ENCODE measurements around the gene BTBD18. TPM values are rescaled to one million over a fixed set of nuclear protein-coding genes. Genes with fewer than 3 reads are reported as not detected.

The BTBD18 gene
- total and polyA plus RNA-seq, 10 of the 15 experiments (the other 5 are each of a cell fraction or from before 2014, with no cell fraction given): 0.05 to 0.58 (median 0.19) TPM; not detected in 6

- Histone ChIP-seq H3K27ac (ENCODE audit: control insufficient read depth, insufficient read depth) (no peak overlapping the region), H3K4me3 (no peak overlapping the region), H2AFZ (ENCODE audit: control insufficient read depth, low read depth, low read length) (no peak overlapping the region), H3K9me3 (replicated peaks; ENCODE audit: control insufficient read depth, insufficient read depth, low read length) (no peaks in the 10 kb centered on the region), H4K20me1 (ENCODE audit: control insufficient read depth, insufficient read depth) (no peaks in the 10 kb centered on the region), H3K9ac (ENCODE audit: control insufficient read depth, insufficient read depth, low read length) (no peak overlapping the region), H3K36me3 (ENCODE audit: control insufficient read depth in 2 of 2, insufficient read depth in 2 of 2, low read length in 1 of 2) (0 out of 4 replicates have a peak, but pooled peaks cover 0 to 6% of the 10 kb centered on the region in 2 experiments), H3K4me2 (ENCODE audit: control insufficient read depth, insufficient read depth) (no peak overlapping the region), H3K27me3 (replicated peaks in 1 of 2; ENCODE audit: control insufficient read depth in 2 of 2, insufficient read depth in 2 of 2, low read length in 1 of 2) (no peaks in the 10 kb centered on the region), H3K79me2 (ENCODE audit: control insufficient read depth, insufficient read depth, low read length) (peaks cover 82% of the 10 kb centered on the region), H3K4me1 (ENCODE audit: control insufficient read depth, insufficient read depth, low read length) (peaks cover 8% of the 10 kb centered on the region)
- intact Hi-C loops (cut with micrococcal nuclease; ENCODE audit: unreplicated experiment): no loop called here
- TF ChIP-seq MAX (IDR thresholded peaks at IDR 0.05; ENCODE audit: low read depth, low read length) (no peak), ZNF274 (IDR thresholded peaks at IDR 0.05; ENCODE audit: insufficient read depth, insufficient read length) (no peak), ZNF207 (IDR thresholded peaks at IDR 0.05; ENCODE audit: borderline replicate concordance) (no peak), LARP7 (IDR thresholded peaks at IDR 0.05) (no peak), RELA (IDR thresholded peaks at IDR 0.05; ENCODE audit: borderline replicate concordance, partially characterized antibody) (no peak), BMI1 (IDR thresholded peaks at IDR 0.05; ENCODE audit: borderline replicate concordance) (no peak), CHD2 (IDR thresholded peaks at IDR 0.05; ENCODE audit: borderline replicate concordance, low read depth, low read length) (no peak), SMAD1 (IDR thresholded peaks at IDR 0.05; ENCODE audit: low read depth, partially characterized antibody) (no peak), RAD21 (IDR thresholded peaks at IDR 0.05; ENCODE audit: insufficient read depth, low read depth, low read length) (no peak), SREBF1 (IDR thresholded peaks at IDR 0.05; ENCODE audit: low read length) (no peak), KAT2A (conservative IDR thresholded peaks at IDR 0.05; ENCODE audit: control insufficient read depth, low read depth, low read length) (no peak), RBBP5 (conservative IDR thresholded peaks at IDR 0.05) (no peak), PML (IDR thresholded peaks at IDR 0.05; ENCODE audit: low read length) (no peak), FOS (IDR thresholded peaks at IDR 0.05; ENCODE audit: borderline replicate concordance, extremely low read depth, insufficient read length) (no peak), RB1 (IDR thresholded peaks at IDR 0.05; ENCODE audit: borderline replicate concordance) (no peak)
- TF ChIP-seq, protein P1, sequence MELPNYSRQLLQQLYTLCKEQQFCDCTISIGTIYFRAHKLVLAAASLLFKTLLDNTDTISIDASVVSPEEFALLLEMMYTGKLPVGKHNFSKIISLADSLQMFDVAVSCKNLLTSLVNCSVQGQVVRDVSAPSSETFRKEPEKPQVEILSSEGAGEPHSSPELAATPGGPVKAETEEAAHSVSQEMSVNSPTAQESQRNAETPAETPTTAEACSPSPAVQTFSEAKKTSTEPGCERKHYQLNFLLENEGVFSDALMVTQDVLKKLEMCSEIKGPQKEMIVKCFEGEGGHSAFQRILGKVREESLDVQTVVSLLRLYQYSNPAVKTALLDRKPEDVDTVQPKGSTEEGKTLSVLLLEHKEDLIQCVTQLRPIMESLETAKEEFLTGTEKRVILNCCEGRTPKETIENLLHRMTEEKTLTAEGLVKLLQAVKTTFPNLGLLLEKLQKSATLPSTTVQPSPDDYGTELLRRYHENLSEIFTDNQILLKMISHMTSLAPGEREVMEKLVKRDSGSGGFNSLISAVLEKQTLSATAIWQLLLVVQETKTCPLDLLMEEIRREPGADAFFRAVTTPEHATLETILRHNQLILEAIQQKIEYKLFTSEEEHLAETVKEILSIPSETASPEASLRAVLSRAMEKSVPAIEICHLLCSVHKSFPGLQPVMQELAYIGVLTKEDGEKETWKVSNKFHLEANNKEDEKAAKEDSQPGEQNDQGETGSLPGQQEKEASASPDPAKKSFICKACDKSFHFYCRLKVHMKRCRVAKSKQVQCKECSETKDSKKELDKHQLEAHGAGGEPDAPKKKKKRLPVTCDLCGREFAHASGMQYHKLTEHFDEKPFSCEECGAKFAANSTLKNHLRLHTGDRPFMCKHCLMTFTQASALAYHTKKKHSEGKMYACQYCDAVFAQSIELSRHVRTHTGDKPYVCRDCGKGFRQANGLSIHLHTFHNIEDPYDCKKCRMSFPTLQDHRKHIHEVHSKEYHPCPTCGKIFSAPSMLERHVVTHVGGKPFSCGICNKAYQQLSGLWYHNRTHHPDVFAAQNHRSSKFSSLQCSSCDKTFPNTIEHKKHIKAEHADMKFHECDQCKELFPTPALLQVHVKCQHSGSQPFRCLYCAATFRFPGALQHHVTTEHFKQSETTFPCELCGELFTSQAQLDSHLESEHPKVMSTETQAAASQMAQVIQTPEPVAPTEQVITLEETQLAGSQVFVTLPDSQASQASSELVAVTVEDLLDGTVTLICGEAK (IDR thresholded peaks at IDR 0.05; ENCODE audit: borderline replicate concordance): no peak
- TF ChIP-seq, protein P2, sequence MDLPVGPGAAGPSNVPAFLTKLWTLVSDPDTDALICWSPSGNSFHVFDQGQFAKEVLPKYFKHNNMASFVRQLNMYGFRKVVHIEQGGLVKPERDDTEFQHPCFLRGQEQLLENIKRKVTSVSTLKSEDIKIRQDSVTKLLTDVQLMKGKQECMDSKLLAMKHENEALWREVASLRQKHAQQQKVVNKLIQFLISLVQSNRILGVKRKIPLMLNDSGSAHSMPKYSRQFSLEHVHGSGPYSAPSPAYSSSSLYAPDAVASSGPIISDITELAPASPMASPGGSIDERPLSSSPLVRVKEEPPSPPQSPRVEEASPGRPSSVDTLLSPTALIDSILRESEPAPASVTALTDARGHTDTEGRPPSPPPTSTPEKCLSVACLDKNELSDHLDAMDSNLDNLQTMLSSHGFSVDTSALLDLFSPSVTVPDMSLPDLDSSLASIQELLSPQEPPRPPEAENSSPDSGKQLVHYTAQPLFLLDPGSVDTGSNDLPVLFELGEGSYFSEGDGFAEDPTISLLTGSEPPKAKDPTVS (IDR thresholded peaks at IDR 0.05; ENCODE audit: low read depth, low read length): no peak
- 57% methylated on average over 1 of the region's 1 CpG for WGBS (ENCODE audit: insufficient coverage, insufficient replicate concordance, low lambda C conversion rate, missing lambda C conversion rate)
- SMC1A ChIA-PET (ENCODE audit: uncharacterized antibody, unreplicated experiment): interaction anchor here (0.6 to 11.7 kb wide), 4 partner anchors 7 to 196 kb away, joined by 3 to 117 read pairs (median 10); partner anchors contain the start of gene CTNND1
- no peak for DNase-seq (ENCODE audit: low read depth, low spot score)
- in situ Hi-C loops (cut with MboI): no loop called here
- no peak for FAIRE-seq
- CTCF ChIA-PET: interaction anchor here (0.5 to 1.2 kb wide), 6 partner anchors 9 to 1158 kb away, joined by 3 to 5 read pairs (median 3); no protein-coding TSS in a partner anchor
- no TSS peak for BruUV-seq (replicated peaks)
- RAD21 ChIA-PET (ENCODE audit: unreplicated experiment): interaction anchor here (0.9 to 3.2 kb wide), 3 partner anchors 13 to 114 kb away, joined by 3 to 13 read pairs (median 3); no protein-coding TSS in a partner anchor
- peak; percentile 23; the same call in 1 of the 3 replicates for ATAC-seq
- POLR2A ChIA-PET: interaction anchor here (0.6 to 3.0 kb wide), 3 partner anchors 9 to 14 kb away, joined by 4 to 8 read pairs (median 6); partner anchors contain the start of gene CTNND1
Observed at GRCh38 chr11:57770793-57771192, 19.2 kb upstream of the BTBD18 start.
